ENCODE results near the gene DTX2.
"Not testable (repeated sequence)": the region's sequence is repeated elsewhere in the genome, so short reads cannot be mapped to it uniquely, and the experiment has no call there.

The DTX2 gene

GRCh38 chr7:76461464-76462101, at the start of gene DTX2:
Gene DTX2 (plus strand): TSS chr7:76461709. CDS start chr7:76480510, 18,801 bp downstream.
- not testable (repeated sequence) for H3K9me2 ChIP-seq (replicated peaks; ENCODE audit: insufficient read depth, low read length); H3K79me2 ChIP-seq (ENCODE audit: low read length); H3K4me2 ChIP-seq (ENCODE audit: low read depth, low read length); H3K9me3 ChIP-seq (replicated peaks; ENCODE audit: insufficient read depth, low read length); DNase-seq; H3K9ac ChIP-seq (ENCODE audit: low read length); H3K27me3 ChIP-seq (replicated peaks; ENCODE audit: insufficient read depth, low read length); H2AFZ ChIP-seq (ENCODE audit: low read length); H3K27ac ChIP-seq (ENCODE audit: low read length); H3F3A ChIP-seq (ENCODE audit: insufficient read depth, low read length); H4K20me1 ChIP-seq (ENCODE audit: insufficient read depth, low read length); H3K36me3 ChIP-seq (replicated peaks; ENCODE audit: insufficient read depth, low read length); H3K4me1 ChIP-seq (ENCODE audit: low read length)
- peak within 1 kb of the TSS; percentile 53; the same call in 1 of the 2 replicates for H3K4me3 ChIP-seq (ENCODE audit: low read length)

- H4K20me1 ChIP-seq (ENCODE audit: insufficient read depth, low read length), result no peaks in the 10 kb centered on the region
Measured at GRCh38 chr7:76412249-76412648, 49.3 kb upstream of the DTX2 start.

GRCh38 chr7:76417654-76418310, 43.7 kb upstream of the DTX2 start:
- H3K4me2 ChIP-seq (ENCODE audit: low read depth, low read length); H3K4me3 ChIP-seq (ENCODE audit: low read length); H3K27me3 ChIP-seq (replicated peaks; ENCODE audit: insufficient read depth, low read length): not testable (repeated sequence)

More at GRCh38 chr7:76412249-76412648, 49.3 kb upstream of the DTX2 start:
- TF ChIP-seq EZH2 (optimal IDR thresholded peaks at IDR 0.05; ENCODE audit: low read depth, low read length) (no peak), EZH2phosphoT487 (IDR thresholded peaks at IDR 0.05; ENCODE audit: low read length) (no peak)
- TF ChIP-seq, protein P1, sequence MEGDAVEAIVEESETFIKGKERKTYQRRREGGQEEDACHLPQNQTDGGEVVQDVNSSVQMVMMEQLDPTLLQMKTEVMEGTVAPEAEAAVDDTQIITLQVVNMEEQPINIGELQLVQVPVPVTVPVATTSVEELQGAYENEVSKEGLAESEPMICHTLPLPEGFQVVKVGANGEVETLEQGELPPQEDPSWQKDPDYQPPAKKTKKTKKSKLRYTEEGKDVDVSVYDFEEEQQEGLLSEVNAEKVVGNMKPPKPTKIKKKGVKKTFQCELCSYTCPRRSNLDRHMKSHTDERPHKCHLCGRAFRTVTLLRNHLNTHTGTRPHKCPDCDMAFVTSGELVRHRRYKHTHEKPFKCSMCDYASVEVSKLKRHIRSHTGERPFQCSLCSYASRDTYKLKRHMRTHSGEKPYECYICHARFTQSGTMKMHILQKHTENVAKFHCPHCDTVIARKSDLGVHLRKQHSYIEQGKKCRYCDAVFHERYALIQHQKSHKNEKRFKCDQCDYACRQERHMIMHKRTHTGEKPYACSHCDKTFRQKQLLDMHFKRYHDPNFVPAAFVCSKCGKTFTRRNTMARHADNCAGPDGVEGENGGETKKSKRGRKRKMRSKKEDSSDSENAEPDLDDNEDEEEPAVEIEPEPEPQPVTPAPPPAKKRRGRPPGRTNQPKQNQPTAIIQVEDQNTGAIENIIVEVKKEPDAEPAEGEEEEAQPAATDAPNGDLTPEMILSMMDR (IDR thresholded peaks at IDR 0.05; ENCODE audit: low read length), result no peak
- Histone ChIP-seq H3K9me2 (replicated peaks; ENCODE audit: insufficient read depth, low read length) (no peaks in the 10 kb centered on the region), H3K79me2 (ENCODE audit: low read length) (no peaks in the 10 kb centered on the region), H3K9ac (ENCODE audit: low read length) (no peak overlapping the region), H3K36me3 (replicated peaks; ENCODE audit: insufficient read depth, low read length) (no peaks in the 10 kb centered on the region), H3K4me3 (ENCODE audit: low read length) (no peak overlapping the region), H3K27me3 (replicated peaks; ENCODE audit: insufficient read depth, low read length) (no peaks in the 10 kb centered on the region), H3K4me1 (ENCODE audit: low read length) (no peaks in the 10 kb centered on the region), H3K9me3 (replicated peaks; ENCODE audit: insufficient read depth, low read length) (no peaks in the 10 kb centered on the region), H2AFZ (ENCODE audit: low read length) (no peak overlapping the region), H3K27ac (ENCODE audit: low read length) (no peak overlapping the region), H3K4me2 (ENCODE audit: low read depth, low read length) (no peak overlapping the region), H3F3A (ENCODE audit: insufficient read depth, low read length) (no peaks in the 10 kb centered on the region)
- no peak for DNase-seq

DNA sequence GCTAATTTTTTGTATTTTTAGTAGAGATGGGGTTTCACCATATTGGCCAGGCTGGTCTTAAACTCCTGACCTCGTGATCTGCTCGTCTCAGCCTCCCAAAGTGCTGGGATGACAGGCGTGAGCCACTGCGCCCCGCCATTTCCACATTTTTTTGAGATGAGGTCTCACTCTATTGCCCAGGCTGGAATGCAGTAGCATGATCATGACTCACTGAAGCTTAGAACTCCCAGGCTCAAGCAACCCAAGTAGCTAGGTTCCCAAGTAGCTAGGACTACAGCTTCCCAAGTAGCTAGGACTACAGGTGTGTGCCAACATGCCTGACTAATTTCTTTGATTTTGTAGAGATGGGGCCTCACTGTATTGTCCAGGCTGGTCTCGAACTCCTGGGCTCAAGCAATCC, 40.4 kb upstream of the DTX2 start:
- H3K9ac ChIP-seq (ENCODE audit: low read length); H3K79me2 ChIP-seq (ENCODE audit: low read length); H3K4me2 ChIP-seq (ENCODE audit: low read depth, low read length); H4K20me1 ChIP-seq (ENCODE audit: insufficient read depth, low read length); DNase-seq; H3K4me3 ChIP-seq (ENCODE audit: low read length); H3K27me3 ChIP-seq (replicated peaks; ENCODE audit: insufficient read depth, low read length); H3K27ac ChIP-seq (ENCODE audit: low read length); H3K9me2 ChIP-seq (replicated peaks; ENCODE audit: insufficient read depth, low read length); H3K36me3 ChIP-seq (replicated peaks; ENCODE audit: insufficient read depth, low read length); H2AFZ ChIP-seq (ENCODE audit: low read length); H3K9me3 ChIP-seq (replicated peaks; ENCODE audit: insufficient read depth, low read length): not testable (repeated sequence)
- Histone ChIP-seq H3F3A (ENCODE audit: insufficient read depth, low read length) (peaks cover 12% of the 10 kb centered on the region), H3K4me1 (ENCODE audit: low read length) (peaks cover 20% of the 10 kb centered on the region)

More at GRCh38 chr7:76417654-76418310, 43.7 kb upstream of the DTX2 start:
- H3K79me2 ChIP-seq (ENCODE audit: low read length); H4K20me1 ChIP-seq (ENCODE audit: insufficient read depth, low read length); H3K9me3 ChIP-seq (replicated peaks; ENCODE audit: insufficient read depth, low read length); H3K27ac ChIP-seq (ENCODE audit: low read length); H3K9ac ChIP-seq (ENCODE audit: low read length); H3K36me3 ChIP-seq (replicated peaks; ENCODE audit: insufficient read depth, low read length); H3K4me1 ChIP-seq (ENCODE audit: low read length); DNase-seq; H3K9me2 ChIP-seq (replicated peaks; ENCODE audit: insufficient read depth, low read length); H2AFZ ChIP-seq (ENCODE audit: low read length); H3F3A ChIP-seq (ENCODE audit: insufficient read depth, low read length): not testable (repeated sequence)

All from MM.1S (cell line).